Activated CD4-positive, alpha-beta T cell treated with anti-CD3 and anti-CD28 coated beads, Interleukin-2, amount 50 U/mL, for 24 hours (primary cell): ENCODE data around the gene STPG2.
A peak's percentile ranks its signal among the peaks of the same experiment; 100 is the strongest.

Source experiments
- DNase-seq, 2 donors: peaks; one replicate each; pipeline ENCODE4 v3.0.0-alpha.2; 2020; ENCODE audit warnings: low read depth in 1 of 2, low spot score in 1 of 2

STPG2 gene

GRCh38 chr4:98143001-98143899, at the start of gene STPG2:
Gene STPG2, minus strand, starts transcription at chr4:98143476.
- DNase-seq = peak; percentile 82 to 91

GRCh38 chr4:98185279-98185678, 42.0 kb upstream of the STPG2 start:
- DNase-seq = no peak

GRCh38 chr4:98181809-98182208, 38.5 kb upstream of the STPG2 start:
- DNase-seq = no peak

GRCh38 chr4:98179951-98180350, 36.7 kb upstream of the STPG2 start:
- DNase-seq = no peak

GRCh38 chr4:98176531-98176930, 33.3 kb upstream of the STPG2 start:
- DNase-seq = no peak

- DNase-seq = no peak
These were observed 26.8 kb upstream of the STPG2 start for GRCh38 chr4:98170035-98170434.

- no peak for DNase-seq
These were observed 23.4 kb upstream of the STPG2 start for GRCh38 chr4:98166731-98167041.

- DNase-seq = no peak
These were observed 22.9 kb upstream of the STPG2 start for GRCh38 chr4:98166025-98166730.

GRCh38 chr4:98162696-98163095, 19.4 kb upstream of the STPG2 start:
- no peak for DNase-seq

GRCh38 chr4:98151145-98151924, 8.1 kb upstream of the STPG2 start:
- DNase-seq = no peak

GRCh38 chr4:98150092-98150761, 7.0 kb upstream of the STPG2 start:
- DNase-seq = no peak

- DNase-seq = no peak
These were observed 5.6 kb upstream of the STPG2 start for GRCh38 chr4:98148856-98149255.

- DNase-seq = no peak
These were observed 17.1 kb downstream of the STPG2 start for GRCh38 chr4:98126141-98126540.

- DNase-seq = no peak
These were observed 17.7 kb downstream of the STPG2 start for GRCh38 chr4:98125585-98125984.

- DNase-seq = no peak
These were observed 25.9 kb downstream of the STPG2 start for GRCh38 chr4:98117363-98117762.

GRCh38 chr4:98113012-98113411, 30.3 kb downstream of the STPG2 start:
- no peak for DNase-seq

GRCh38 chr4:98110929-98111328, 32.3 kb downstream of the STPG2 start:
- DNase-seq = no peak

GRCh38 chr4:98110214-98110613, 33.1 kb downstream of the STPG2 start:
- no peak for DNase-seq

GRCh38 chr4:98102660-98103059, 40.6 kb downstream of the STPG2 start:
- no peak for DNase-seq

GRCh38 chr4:98101988-98102387, 41.3 kb downstream of the STPG2 start:
- no peak for DNase-seq

- DNase-seq = no peak
These were observed 44.5 kb downstream of the STPG2 start for GRCh38 chr4:98098764-98099163.
